PC-9 (cell line): Measurements from ENCODE around the gene RBMS3. TPM values are rescaled to one million over a fixed set of nuclear protein-coding genes. Genes with fewer than 3 reads are reported as not detected.

ENCODE experiments used
- BruUV-seq: library from RNA; stranded (reverse); fragments of 400-500 nt; replicated peaks from 2 replicates; lab custom pipeline; 2021; lab: Mats Ljungman, UMichigan
- CTCF ChIA-PET: fragments of 300-600 bp; sonication (Branson Sonifier 250); formaldehyde crosslinking; loops from one replicate; lab custom pipeline; 2022; ENCODE audit warnings: antibody characterized with exemption; lab: Charles Lee
- POLR2A ChIA-PET: fragments of 300-600 bp; sonication (Branson Sonifier 250); formaldehyde crosslinking; loops from one replicate; lab custom pipeline; 2022; ENCODE audit warnings: antibody characterized with exemption; ENCODE audit not compliant: unreplicated experiment; lab: Charles Lee
- DNase-seq, 2 experiments: peaks; one replicate each; pipeline versions ENCODE4 v3.0.0 to v3.0.0-alpha.2; 2015 to 2022; ENCODE audit warnings: mixed read lengths in 1 of 2
- H2AFZ ChIP-seq: fragments of 200-600 bp; sonication (generic); 2 replicates; pipeline ENCODE4 v1.8.1; 2017; ENCODE audit warnings: antibody characterized with exemption
- H3F3A ChIP-seq: fragments of 200-600 bp; sonication (generic); 2 replicates; pipeline ENCODE4 v1.8.1; 2017; ENCODE audit warnings: antibody characterized with exemption, mild to moderate bottlenecking, low read depth; ENCODE audit not compliant: insufficient read depth
- H3K27ac ChIP-seq: fragments of 200-600 bp; sonication (generic); 2 replicates; pipeline ENCODE4 v1.6.1; 2016; ENCODE audit warnings: mixed run types
- H3K27me3 ChIP-seq: fragments of 200-600 bp; sonication (generic); 2 replicates; pipeline ENCODE4 v1.6.1; 2016; ENCODE audit warnings: low read depth, mixed run types; ENCODE audit not compliant: insufficient read depth
- H3K36me3 ChIP-seq: fragments of 200-600 bp; sonication (generic); 2 replicates; pipeline ENCODE4 v1.6.1; 2016; ENCODE audit warnings: low read depth, mixed run types
- H3K4me1 ChIP-seq: fragments of 200-600 bp; sonication (generic); replicated peaks from 2 replicates; pipeline ENCODE4 v1.6.1; 2016; ENCODE audit warnings: mixed run types; ENCODE audit not compliant: insufficient read depth
- H3K4me2 ChIP-seq: fragments of 200-600 bp; sonication (generic); 2 replicates; pipeline ENCODE4 v1.6.1; 2017; ENCODE audit warnings: mixed run types
- H3K4me3 ChIP-seq: fragments of 200-600 bp; sonication (generic); 2 replicates; pipeline ENCODE4 v1.6.1; 2016; ENCODE audit warnings: mixed run types
- H3K79me2 ChIP-seq: fragments of 200-600 bp; sonication (generic); 2 replicates; pipeline ENCODE4 v1.6.1; 2017; ENCODE audit warnings: low read depth, mixed run types
- H3K9me2 ChIP-seq: fragments of 200-600 bp; sonication (generic); 2 replicates; pipeline ENCODE4 v1.8.1; 2017; ENCODE audit warnings: mild to moderate bottlenecking; ENCODE audit not compliant: insufficient read depth
- H3K9me3 ChIP-seq: fragments of 200-600 bp; sonication (generic); 2 replicates; pipeline ENCODE4 v1.8.1; 2016; ENCODE audit warnings: low read depth; ENCODE audit not compliant: insufficient read depth
- H4K20me1 ChIP-seq: fragments of 200-600 bp; sonication (generic); 2 replicates; pipeline ENCODE4 v1.8.1; 2017; ENCODE audit not compliant: insufficient read depth
- CTCF ChIP-seq: fragments of 200-600 bp; sonication (generic); conservative IDR thresholded peaks from 2 replicates; pipeline ENCODE4 v1.6.1; 2017; ENCODE audit warnings: mixed run types, antibody characterized with exemption, mild to moderate bottlenecking, moderate library complexity
- EZH2 ChIP-seq: fragments of 200-600 bp; sonication (generic); IDR thresholded peaks from 2 replicates; pipeline ENCODE4 v1.8.0; 2017; ENCODE audit warnings: antibody characterized with exemption, low read depth
- intact Hi-C: fragments of 100-400 bp; cut with micrococcal nuclease; formaldehyde crosslinking; loops from one replicate; pipeline ENCODE4 v1.10.0; 2022; ENCODE audit not compliant: unreplicated experiment
- total RNA-seq: library from RNA; stranded (reverse); gene quantifications from 2 replicates; pipeline ENCODE4 v1.2.3, GENCODE V29; 2021

Gene RBMS3
- total RNA-seq, 1 experiment from 2014 or later = 3.5 TPM

GRCh38 chr3:29310865-29311264 lies 30.0 kb downstream of the RBMS3 start:
- TF ChIP-seq CTCF = no peak
- TF ChIP-seq EZH2 = no peak
- Histone ChIP-seq H3K9me3 (no peaks in the 10 kb centered on the region), H3K27ac (no peak overlapping the region), H3K4me1 (no peaks in the 10 kb centered on the region), H4K20me1 (no peaks in the 10 kb centered on the region), H3K4me2 (no peak overlapping the region), H2AFZ (no peak overlapping the region), H3K4me3 (no peak overlapping the region), H3F3A (no peaks in the 10 kb centered on the region), H3K9me2 (no peaks in the 10 kb centered on the region), H3K79me2 (no peaks in the 10 kb centered on the region), H3K36me3 (no peaks in the 10 kb centered on the region), H3K27me3 (no peaks in the 10 kb centered on the region)
- no TSS peak for BruUV-seq
- intact Hi-C loops = no loop called here
- ChIA-PET CTCF (no interaction called here), POLR2A (no interaction called here)
- DNase-seq = no peak

GRCh38 chr3:29311795-29312194 lies 30.9 kb downstream of the RBMS3 start:
- H3K4me3 ChIP-seq = no peak overlapping the region

GRCh38 chr3:29312395-29312794 lies 31.5 kb downstream of the RBMS3 start:
- CTCF ChIA-PET = no interaction called here

More at GRCh38 chr3:29311795-29312194, 30.9 kb downstream of the RBMS3 start:
- H3K79me2 ChIP-seq = no peaks in the 10 kb centered on the region
- POLR2A ChIA-PET = no interaction called here
- no peak for DNase-seq
- no TSS peak for BruUV-seq
- no peaks in the 10 kb centered on the region for H3K4me1 ChIP-seq
- no peaks in the 10 kb centered on the region for H3K9me3 ChIP-seq
- H2AFZ ChIP-seq = no peak overlapping the region
- H3F3A ChIP-seq = no peaks in the 10 kb centered on the region
- no peak overlapping the region for H3K4me2 ChIP-seq
- H3K36me3 ChIP-seq = no peaks in the 10 kb centered on the region
- H3K27me3 ChIP-seq = no peaks in the 10 kb centered on the region
- H3K27ac ChIP-seq = no peak overlapping the region
- no peaks in the 10 kb centered on the region for H3K9me2 ChIP-seq
- CTCF ChIA-PET = no interaction called here
- no peak for TF ChIP-seq CTCF
- no peak for TF ChIP-seq EZH2
- no peaks in the 10 kb centered on the region for H4K20me1 ChIP-seq
- intact Hi-C loops = no loop called here

More at GRCh38 chr3:29312395-29312794, 31.5 kb downstream of the RBMS3 start:
- Histone ChIP-seq H3K4me2 (no peak overlapping the region), H3K4me3 (no peak overlapping the region), H3K36me3 (no peaks in the 10 kb centered on the region), H3F3A (no peaks in the 10 kb centered on the region), H3K9me2 (no peaks in the 10 kb centered on the region), H3K27me3 (no peaks in the 10 kb centered on the region), H4K20me1 (no peaks in the 10 kb centered on the region), H2AFZ (no peak overlapping the region), H3K4me1 (no peaks in the 10 kb centered on the region), H3K79me2 (no peaks in the 10 kb centered on the region), H3K9me3 (no peaks in the 10 kb centered on the region), H3K27ac (no peak overlapping the region)
- no TSS peak for BruUV-seq
- no peak for DNase-seq
- intact Hi-C loops = no loop called here
- POLR2A ChIA-PET = no interaction called here
- no peak for TF ChIP-seq CTCF
- no peak for TF ChIP-seq EZH2
